Fibroblast of peridontal ligament (primary cell): ENCODE results near the gene FOXN4.

Experiments used
- DNase-seq: peaks from one replicate; pipeline ENCODE4 v3.0.0-alpha.2; 2010; ENCODE audit errors: extremely low read depth

The FOXN4 gene

GRCh38 chr12:109307051-109307450 is 2.0 kb downstream of the FOXN4 start:
- no peak for DNase-seq

GRCh38 chr12:109305547-109305946 is 3.5 kb downstream of the FOXN4 start:
- no peak for DNase-seq

GRCh38 chr12:109304485-109304884 is 4.6 kb downstream of the FOXN4 start:
- no peak for DNase-seq

- DNase-seq: no peak
Measured at GRCh38 chr12:109302770-109303169, 6.3 kb downstream of the FOXN4 start.

- DNase-seq: no peak
Measured at GRCh38 chr12:109302358-109302757, 6.7 kb downstream of the FOXN4 start.

- no peak for DNase-seq
Measured at GRCh38 chr12:109301643-109302168, 7.4 kb downstream of the FOXN4 start.

- no peak for DNase-seq
Measured at GRCh38 chr12:109299849-109300248, 9.2 kb downstream of the FOXN4 start.

- DNase-seq: no peak
Measured at GRCh38 chr12:109296431-109296830, 12.7 kb downstream of the FOXN4 start.

- no peak for DNase-seq
Measured at GRCh38 chr12:109295764-109296425, 13.2 kb downstream of the FOXN4 start.

- no peak for DNase-seq
Measured at GRCh38 chr12:109294286-109294796, 14.7 kb downstream of the FOXN4 start.

- DNase-seq: no peak
Measured at GRCh38 chr12:109293106-109293505, 16.0 kb downstream of the FOXN4 start.

- DNase-seq: no peak
Measured at GRCh38 chr12:109292342-109292711, 16.8 kb downstream of the FOXN4 start.

GRCh38 chr12:109291521-109292341 is 17.4 kb downstream of the FOXN4 start:
- DNase-seq: peak; percentile 47

GRCh38 chr12:109291117-109291516 is 18.0 kb downstream of the FOXN4 start:
- DNase-seq: no peak

GRCh38 chr12:109290061-109290460 is 19.0 kb downstream of the FOXN4 start:
- DNase-seq: no peak

- no peak for DNase-seq
Measured at GRCh38 chr12:109289551-109289950, 19.5 kb downstream of the FOXN4 start.

- DNase-seq: no peak
Measured at GRCh38 chr12:109289004-109289403, 20.1 kb downstream of the FOXN4 start.

- DNase-seq: no peak
Measured at GRCh38 chr12:109288571-109288970, 20.5 kb downstream of the FOXN4 start.

- no peak for DNase-seq
Measured at GRCh38 chr12:109287811-109288469, 21.1 kb downstream of the FOXN4 start.

- DNase-seq: no peak
Measured at GRCh38 chr12:109287181-109287580, 21.9 kb downstream of the FOXN4 start.

- no peak for DNase-seq
Measured at GRCh38 chr12:109286652-109287051, 22.4 kb downstream of the FOXN4 start.

GRCh38 chr12:109286252-109286651 is 22.8 kb downstream of the FOXN4 start:
- no peak for DNase-seq
